NCI-H2196 (cell line): ENCODE results near the gene CLEC6A.
"Not testable (repeated sequence)": the region's sequence is repeated elsewhere in the genome, so short reads cannot be mapped to it uniquely, and the experiment has no call there.

Experiments
- DNase-seq: peaks from one replicate; lab custom pipeline; 2025; ENCODE audit not compliant: unreplicated experiment; lab: John Stamatoyannopoulos, UW

Gene CLEC6A

GRCh38 chr12:8493084-8493483, 37.3 kb downstream of the CLEC6A start:
- no peak for DNase-seq

- not testable (repeated sequence) for DNase-seq
Measured at GRCh38 chr12:8495671-8496070, 39.9 kb downstream of the CLEC6A start.

- DNase-seq, result not testable (repeated sequence)
Measured at GRCh38 chr12:8496074-8496473, 40.3 kb downstream of the CLEC6A start.

GRCh38 chr12:8499616-8500015, 43.9 kb downstream of the CLEC6A start:
- no peak for DNase-seq

GRCh38 chr12:8501720-8502119, 46.0 kb downstream of the CLEC6A start:
- no peak for DNase-seq

GRCh38 chr12:8504351-8504750, 48.6 kb downstream of the CLEC6A start:
- DNase-seq, result no peak

GRCh38 chr12:8507596-8507995, 51.8 kb downstream of the CLEC6A start:
- DNase-seq, result no peak

- no peak for DNase-seq
Measured at GRCh38 chr12:8508223-8508622, 52.5 kb downstream of the CLEC6A start.

- DNase-seq, result no peak
Measured at GRCh38 chr12:8508910-8509841, 53.4 kb downstream of the CLEC6A start.

- DNase-seq, result no peak
Measured at GRCh38 chr12:8513256-8513655, 57.5 kb downstream of the CLEC6A start, which contains the start of gene CLEC4D. TSS of gene CLEC4D (plus strand) at chr12:8513503. CDS start at chr12:8513733, 230 bp downstream.

GRCh38 chr12:8517971-8518370, 62.2 kb downstream of the CLEC6A start:
- DNase-seq, result no peak

GRCh38 chr12:8519171-8519570, 63.4 kb downstream of the CLEC6A start:
- DNase-seq, result no peak

- DNase-seq, result no peak
Measured at GRCh38 chr12:8527250-8528130, 71.7 kb downstream of the CLEC6A start.
